ENCODE measurements around the gene CNTN4.

- TF ChIP-seq SUZ12 (IDR thresholded peaks at IDR 0.05; ENCODE audit: extremely low read depth, insufficient read depth, insufficient read length), result no peak
- no peak for TF ChIP-seq YY1 (IDR thresholded peaks at IDR 0.05; ENCODE audit: insufficient read depth, insufficient read length)
Observed at GRCh38 chr3:2838546-2839157, 740.0 kb downstream of the CNTN4 start.
